Hepatocyte (in vitro differentiated cells): Measurements from ENCODE around the gene HINT3. TPM values are rescaled to one million over a fixed set of nuclear protein-coding genes. Genes with fewer than 3 reads are reported as not detected.

ENCODE experiments used
- DNase-seq: peaks from one replicate; pipeline ENCODE4 v3.0.0-alpha.2; 2016; ENCODE audit warnings: low spot score
- H2AFZ ChIP-seq: fragments of 200-600 bp; sonication (generic); 2 replicates; pipeline ENCODE4 v1.6.0; 2016; ENCODE audit warnings: antibody characterized with exemption, mild to moderate bottlenecking
- H3K27ac ChIP-seq: fragments of 200-600 bp; sonication (generic); 2 replicates; pipeline ENCODE4 v1.5.1; 2016; ENCODE audit warnings: mild to moderate bottlenecking
- H3K27me3 ChIP-seq: fragments of 200-600 bp; sonication (generic); 2 replicates; pipeline ENCODE4 v1.6.1; 2016
- H3K36me3 ChIP-seq: fragments of 200-600 bp; sonication (generic); replicated peaks from 2 replicates; pipeline ENCODE4 v1.5.1; 2016; ENCODE audit warnings: low read depth; ENCODE audit not compliant: insufficient read depth
- H3K4me1 ChIP-seq: fragments of 200-600 bp; sonication (generic); 2 replicates; pipeline ENCODE4 v1.5.1; 2016; ENCODE audit warnings: mild to moderate bottlenecking, moderate library complexity; ENCODE audit not compliant: insufficient read depth
- H3K4me2 ChIP-seq: fragments of 200-600 bp; sonication (generic); 2 replicates; pipeline ENCODE4 v1.6.0; 2016
- H3K4me3 ChIP-seq: fragments of 200-600 bp; sonication (generic); 2 replicates; pipeline ENCODE4 v1.5.1; 2016; ENCODE audit warnings: mild to moderate bottlenecking
- H3K79me2 ChIP-seq: fragments of 200-600 bp; sonication (generic); 2 replicates; pipeline ENCODE4 v1.6.0; 2017; ENCODE audit warnings: mild to moderate bottlenecking
- H3K9me2 ChIP-seq: fragments of 200-600 bp; sonication (generic); replicated peaks from 2 replicates; pipeline ENCODE4 v1.6.0; 2017; ENCODE audit warnings: mild to moderate bottlenecking; ENCODE audit not compliant: insufficient read depth
- H3K9me3 ChIP-seq: fragments of 200-600 bp; sonication (generic); 2 replicates; pipeline ENCODE4 v1.5.1; 2016; ENCODE audit warnings: low read depth, mild to moderate bottlenecking
- H4K20me1 ChIP-seq: fragments of 200-600 bp; sonication (generic); 2 replicates; pipeline ENCODE4 v1.6.0; 2016; ENCODE audit warnings: mild to moderate bottlenecking; ENCODE audit not compliant: insufficient read depth, poor library complexity, severe bottlenecking
- EZH2 ChIP-seq: fragments of 200-600 bp; sonication (generic); IDR thresholded peaks from 2 replicates; pipeline ENCODE4 v1.6.1; 2016; ENCODE audit warnings: antibody characterized with exemption, mild to moderate bottlenecking, borderline replicate concordance
- EZH2phosphoT487 ChIP-seq: fragments of 200-600 bp; sonication (generic); IDR thresholded peaks from one replicate; pipeline ENCODE4 v1.6.1; 2018; ENCODE audit warnings: antibody characterized with exemption, mild to moderate bottlenecking, low read depth, moderate library complexity; ENCODE audit not compliant: unreplicated experiment, severe bottlenecking
- WGBS: methylation state at CpG from one replicate; pipeline ENCODE4 v1.1.6; 2016; ENCODE audit warnings: low lambda C conversion rate; ENCODE audit errors: missing lambda C conversion rate; 5-methylcytosine and 5-hydroxymethylcytosine counted together
- polyA plus RNA-seq: library from polyadenylated mRNA; unstranded; fragments of >200 nt; fragmentation: Nextera tagmentation; extraction: Ambion mirVana; gene quantifications from 2 replicates; pipeline ENCODE4 v1.2.1, GENCODE V29; 2016
- total RNA-seq: library from RNA; depleted of rRNA; stranded (reverse); fragments of >200 nt; gene quantifications from 2 replicates; pipeline ENCODE4 v1.2.3, GENCODE V29; 2014
- TF ChIP-seq, protein P1 (sequence below): fragments of 200-600 bp; sonication (generic); IDR thresholded peaks from 2 replicates; pipeline ENCODE4 v1.5.1; 2016; ENCODE audit warnings: antibody characterized with exemption, mild to moderate bottlenecking; ENCODE audit not compliant: poor library complexity

Gene HINT3
- total and polyA plus RNA-seq, 2 experiments from 2014 or later, result 15.4 to 32.9 TPM

DNA sequence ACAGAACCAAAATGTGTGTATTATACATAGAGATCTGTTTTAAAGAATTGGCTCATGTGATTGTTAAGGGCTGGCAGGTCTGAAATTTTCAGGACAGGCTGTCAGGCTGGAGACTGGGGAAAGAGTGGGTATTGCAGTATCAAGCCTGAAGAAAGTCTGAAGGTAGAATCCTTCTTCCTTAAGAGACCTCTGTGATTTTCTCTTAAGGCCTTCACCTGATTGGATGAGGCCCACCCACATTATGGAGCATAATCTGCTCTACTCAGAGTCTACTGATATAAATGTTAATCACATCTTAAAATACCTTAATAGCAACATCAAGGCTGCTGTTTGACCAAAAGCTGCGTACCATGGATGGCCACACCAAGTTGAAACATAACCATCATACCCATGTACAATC lies 43.4 kb upstream of the HINT3 start:
- Histone ChIP-seq H4K20me1 (no peaks in the 10 kb centered on the region), H3K27ac (peak overlapping the region; percentile 76), H2AFZ (no peak overlapping the region), H3K4me3 (no peak overlapping the region), H3K4me2 (no peak overlapping the region), H3K4me1 (peaks cover 18% of the 10 kb centered on the region), H3K36me3 (no peaks in the 10 kb centered on the region), H3K27me3 (no peaks in the 10 kb centered on the region), H3K9me3 (no peaks in the 10 kb centered on the region), H3K79me2 (no peaks in the 10 kb centered on the region), H3K9me2 (no peaks in the 10 kb centered on the region)
- WGBS, result 100% methylated on average over 1 of the region's 1 CpG
- no peak for TF ChIP-seq EZH2phosphoT487
- TF ChIP-seq, protein P1, sequence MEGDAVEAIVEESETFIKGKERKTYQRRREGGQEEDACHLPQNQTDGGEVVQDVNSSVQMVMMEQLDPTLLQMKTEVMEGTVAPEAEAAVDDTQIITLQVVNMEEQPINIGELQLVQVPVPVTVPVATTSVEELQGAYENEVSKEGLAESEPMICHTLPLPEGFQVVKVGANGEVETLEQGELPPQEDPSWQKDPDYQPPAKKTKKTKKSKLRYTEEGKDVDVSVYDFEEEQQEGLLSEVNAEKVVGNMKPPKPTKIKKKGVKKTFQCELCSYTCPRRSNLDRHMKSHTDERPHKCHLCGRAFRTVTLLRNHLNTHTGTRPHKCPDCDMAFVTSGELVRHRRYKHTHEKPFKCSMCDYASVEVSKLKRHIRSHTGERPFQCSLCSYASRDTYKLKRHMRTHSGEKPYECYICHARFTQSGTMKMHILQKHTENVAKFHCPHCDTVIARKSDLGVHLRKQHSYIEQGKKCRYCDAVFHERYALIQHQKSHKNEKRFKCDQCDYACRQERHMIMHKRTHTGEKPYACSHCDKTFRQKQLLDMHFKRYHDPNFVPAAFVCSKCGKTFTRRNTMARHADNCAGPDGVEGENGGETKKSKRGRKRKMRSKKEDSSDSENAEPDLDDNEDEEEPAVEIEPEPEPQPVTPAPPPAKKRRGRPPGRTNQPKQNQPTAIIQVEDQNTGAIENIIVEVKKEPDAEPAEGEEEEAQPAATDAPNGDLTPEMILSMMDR, result no peak
- no peak for TF ChIP-seq EZH2
- no peak for DNase-seq

DNA sequence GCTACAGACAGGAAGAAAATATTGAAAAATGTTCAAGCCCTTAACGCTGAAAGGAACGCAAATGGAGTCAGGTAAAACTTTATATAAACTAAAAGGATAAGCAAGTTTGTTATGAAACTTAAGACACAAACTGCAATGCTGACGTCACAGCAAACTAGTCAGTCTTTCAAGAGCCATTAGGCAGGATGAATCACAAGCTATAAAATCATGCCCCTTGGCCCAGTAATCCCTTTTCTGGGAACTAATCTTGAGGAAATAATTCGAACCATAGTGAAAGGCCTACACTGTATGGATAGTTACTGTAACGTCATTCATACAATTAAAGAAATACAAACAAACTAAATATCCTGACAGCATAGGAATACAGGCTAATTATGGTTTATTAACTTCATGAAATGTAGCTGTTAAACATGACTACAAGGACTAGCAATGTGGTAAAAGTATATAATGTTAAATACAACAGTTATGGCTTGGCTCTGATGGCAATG lies 42.7 kb upstream of the HINT3 start:
- no peaks in the 10 kb centered on the region for H3K9me3 ChIP-seq
- 29% methylated on average over 5 of the region's 5 CpGs for WGBS
- H3K4me3 ChIP-seq, result no peak overlapping the region
- H3K27ac ChIP-seq, result peak overlapping the region; percentile 76
- H3K36me3 ChIP-seq, result no peaks in the 10 kb centered on the region
- no peaks in the 10 kb centered on the region for H3K27me3 ChIP-seq
- peaks cover 18% of the 10 kb centered on the region for H3K4me1 ChIP-seq
- H3K4me2 ChIP-seq, result no peak overlapping the region
- DNase-seq, result peak; percentile 87
- no peaks in the 10 kb centered on the region for H4K20me1 ChIP-seq
- no peak for TF ChIP-seq EZH2phosphoT487
- TF ChIP-seq, protein P1, result no peak
- TF ChIP-seq EZH2, result no peak
- no peaks in the 10 kb centered on the region for H3K79me2 ChIP-seq
- H2AFZ ChIP-seq, result no peak overlapping the region
- H3K9me2 ChIP-seq, result no peaks in the 10 kb centered on the region

DNA sequence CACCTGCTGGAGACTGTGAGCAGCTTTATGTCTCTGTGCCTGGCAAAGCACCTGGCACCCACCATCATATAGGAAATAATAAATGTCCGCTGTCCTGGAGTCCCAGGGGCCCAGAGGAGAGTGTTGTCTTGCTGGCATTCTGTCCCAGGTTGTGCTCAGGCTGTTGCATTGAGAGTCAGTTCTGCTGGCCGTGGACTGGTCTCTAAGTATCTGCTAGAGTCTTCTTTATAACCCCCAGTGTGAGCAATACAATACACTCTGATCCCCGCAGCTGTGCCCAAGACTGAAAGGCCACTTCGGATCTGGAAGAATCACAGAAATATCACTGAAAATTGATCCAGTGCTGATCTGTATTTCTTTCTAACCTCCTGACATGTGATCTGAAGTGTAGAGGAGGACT lies 38.3 kb upstream of the HINT3 start:
- Histone ChIP-seq H3K9me3 (no peaks in the 10 kb centered on the region), H3K4me2 (peak overlapping the region; percentile 68), H3K27ac (peak overlapping the region; percentile 96), H3K4me3 (no peak overlapping the region), H3K36me3 (no peaks in the 10 kb centered on the region), H3K79me2 (peaks cover 3% of the 10 kb centered on the region), H3K9me2 (no peaks in the 10 kb centered on the region), H3K27me3 (no peaks in the 10 kb centered on the region), H3K4me1 (peaks cover 14% of the 10 kb centered on the region), H4K20me1 (no peaks in the 10 kb centered on the region), H2AFZ (no peak overlapping the region)
- DNase-seq, result no peak
- TF ChIP-seq EZH2phosphoT487 (no peak), EZH2 (no peak)
- 75% methylated on average over 4 of the region's 4 CpGs for WGBS

DNA sequence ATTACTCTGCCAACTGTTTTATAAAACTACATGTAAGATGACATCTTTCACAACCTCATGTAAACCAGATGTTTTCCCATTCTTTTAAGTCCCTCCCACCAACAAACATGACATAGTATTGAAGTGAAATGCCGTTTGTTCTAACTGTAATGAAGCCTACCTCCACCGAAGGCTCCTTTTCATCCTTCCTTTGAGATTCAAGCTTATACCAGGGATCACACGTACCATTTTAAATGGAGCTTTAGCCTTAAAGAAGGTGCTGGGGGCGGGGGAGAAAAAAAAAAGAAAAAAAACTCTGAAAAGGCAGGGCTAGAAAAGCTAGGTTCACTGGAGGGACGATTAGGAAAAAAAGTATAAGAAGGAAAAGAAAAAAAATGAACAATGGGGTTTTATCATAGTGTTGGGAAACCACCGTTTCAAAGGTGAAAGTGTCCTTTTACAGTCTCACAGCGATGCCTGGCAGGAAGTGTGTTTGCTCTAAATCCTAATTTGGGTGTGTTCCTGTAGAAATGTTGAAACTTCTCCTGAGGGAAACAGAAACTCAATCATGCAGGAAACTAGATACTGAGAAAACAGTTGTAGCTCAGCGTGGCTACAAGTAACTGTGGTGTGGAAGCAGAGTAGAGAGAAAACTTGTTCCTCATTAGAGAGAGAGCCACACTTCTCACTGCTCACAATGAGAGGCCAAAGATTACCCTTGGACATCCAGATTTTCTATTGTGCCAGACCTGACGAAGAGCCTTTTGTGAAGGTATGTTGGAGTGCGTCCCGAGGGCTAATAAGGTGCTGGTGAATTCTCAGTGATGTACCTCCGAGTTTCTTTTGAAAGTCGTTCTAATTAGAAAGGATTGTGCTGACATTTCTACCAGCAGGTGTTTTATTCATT lies 37.6 kb upstream of the HINT3 start:
- H3K4me2 ChIP-seq, result peak overlapping the region; percentile 68
- peak overlapping the region; percentile 96 for H3K27ac ChIP-seq
- no peaks in the 10 kb centered on the region for H3K27me3 ChIP-seq
- DNase-seq, result peak; percentile 55
- H4K20me1 ChIP-seq, result no peaks in the 10 kb centered on the region
- no peak overlapping the region for H3K4me3 ChIP-seq
- peak overlapping the region; percentile 56 for H2AFZ ChIP-seq
- TF ChIP-seq, protein P1, result no peak
- TF ChIP-seq EZH2 (no peak), EZH2phosphoT487 (no peak)
- H3K9me3 ChIP-seq, result no peaks in the 10 kb centered on the region
- H3K9me2 ChIP-seq, result no peaks in the 10 kb centered on the region
- H3K79me2 ChIP-seq, result peaks cover 3% of the 10 kb centered on the region
- H3K4me1 ChIP-seq, result peaks cover 9% of the 10 kb centered on the region
- WGBS, result 34% methylated on average over 12 of the region's 13 CpGs
- no peaks in the 10 kb centered on the region for H3K36me3 ChIP-seq
